ENCODE data around the gene ZFAND3.

GRCh38 chr6:37875561-37876309 lies 56.2 kb downstream of the ZFAND3 start:
- TF ChIP-seq YY1 (IDR thresholded peaks at IDR 0.05; ENCODE audit: extremely low read depth, insufficient replicate concordance, low read depth, low read length) (no peak), POLR2A (IDR thresholded peaks at IDR 0.05; ENCODE audit: borderline replicate concordance, extremely low read depth, insufficient read depth, insufficient read length) (no peak), CTCF (IDR thresholded peaks at IDR 0.05 in 2 of 3, conservative IDR thresholded peaks at IDR 0.05 in 1 of 3; ENCODE audit: borderline replicate concordance in 1 of 3, insufficient read depth in 1 of 3, low read depth in 2 of 3, low read length in 2 of 3) (no peak), POLR2AphosphoS5 (IDR thresholded peaks at IDR 0.05; ENCODE audit: low read depth, low read length) (no peak), SRF (IDR thresholded peaks at IDR 0.05; ENCODE audit: low read depth) (no peak), TCF7L2 (IDR thresholded peaks at IDR 0.05; ENCODE audit: borderline replicate concordance, extremely low read depth, insufficient read depth, insufficient read length) (no peak), REST (IDR thresholded peaks at IDR 0.05; ENCODE audit: low read depth) (no peak), SP1 (IDR thresholded peaks at IDR 0.05; ENCODE audit: low read depth) (no peak), EZH2 (IDR thresholded peaks at IDR 0.05) (no peak), EZH2phosphoT487 (IDR thresholded peaks at IDR 0.05; ENCODE audit: borderline replicate concordance) (no peak), SIN3A (IDR thresholded peaks at IDR 0.05; ENCODE audit: low read depth) (no peak)
